ENCODE data around the gene AJM1. TPM values are rescaled to one million over a fixed set of nuclear protein-coding genes. Genes with fewer than 3 reads are reported as not detected.

The AJM1 gene
- total and polyA plus RNA-seq, 2 donors (not counting 1 experiment from before 2014, with no cell fraction given) = 1.7 to 2.9 TPM

- no peak overlapping the region for H3K4me2 ChIP-seq (replicated peaks; ENCODE audit: low read depth, low read length, poor library complexity, severe bottlenecking)
- no peak overlapping the region for H3K27ac Mint-ChIP-seq
- H3K36me3 ChIP-seq (replicated peaks in 1 of 2; ENCODE audit: control extremely low read depth in 1 of 2, control insufficient read depth in 1 of 2, extremely low read depth in 1 of 2, insufficient read depth in 2 of 2, low read length in 1 of 2) = peaks cover 0 to 4% of the 10 kb centered on the region in 2 experiments
- peaks cover 8% of the 10 kb centered on the region for H4K20me1 ChIP-seq (ENCODE audit: control insufficient read depth, insufficient read depth, low read length, poor library complexity, severe bottlenecking)
- H3K4me3 Mint-ChIP-seq = no peak overlapping the region
- no peak overlapping the region for H3K27ac ChIP-seq (ENCODE audit: low read length in 2 of 2)
- no peak overlapping the region for H3K9ac ChIP-seq (ENCODE audit: low read length)
- ATAC-seq (ENCODE audit: low read depth) = no peak
- DNase-seq = peak; percentile 14
- no peaks in the 10 kb centered on the region for H3K9me3 Mint-ChIP-seq (ENCODE audit: insufficient read depth)
- intact Hi-C loops (cut with micrococcal nuclease) = no loop called here
- no peaks in the 10 kb centered on the region for H3K9me3 ChIP-seq (ENCODE audit: control extremely low read depth in 1 of 3, control insufficient read depth in 2 of 3, insufficient read depth in 1 of 3, low read length in 2 of 3)
- CTCF ChIA-PET = interaction anchor here (1.2 to 1.3 kb wide), 2 partner anchors 13 to 180 kb away, joined by 3 to 7 read pairs; partner anchors contain the start of gene AJM1
- H3K4me3 ChIP-seq (ENCODE audit: control extremely low read depth in 1 of 5, extremely low read depth in 1 of 5, insufficient read depth in 1 of 5, low read depth in 2 of 5, low read length in 4 of 5) = no peak overlapping the region
- H3K4me1 ChIP-seq (ENCODE audit: control insufficient read depth in 2 of 2, insufficient read depth in 2 of 2, low read length in 2 of 2) = peaks cover 0 to 5% of the 10 kb centered on the region in 2 donors
- POLR2A ChIA-PET = no interaction called here
- no peaks in the 10 kb centered on the region for H3K27me3 ChIP-seq (replicated peaks in 1 of 4; ENCODE audit: control extremely low read depth in 1 of 4, control insufficient read depth in 3 of 4, insufficient read depth in 4 of 4, low read length in 3 of 4)
- 89% methylated on average over 26 of the region's 26 CpGs for WGBS (ENCODE audit: insufficient coverage)
- no peak overlapping the region for H2AFZ ChIP-seq (ENCODE audit: insufficient read depth, low read depth, low read length, poor library complexity, severe bottlenecking)
- H3K27me3 Mint-ChIP-seq = no peaks in the 10 kb centered on the region
- TF ChIP-seq CTCF (IDR thresholded peaks at IDR 0.05) (no peak), EZH2 (IDR thresholded peaks at IDR 0.05; ENCODE audit: borderline replicate concordance, insufficient read depth, low read depth, low read length, poor library complexity, severe bottlenecking) (no peak)
- peaks cover 3% of the 10 kb centered on the region for H3K4me1 Mint-ChIP-seq
- H3K79me2 ChIP-seq (ENCODE audit: control insufficient read depth, insufficient read depth, low read length) = no peaks in the 10 kb centered on the region
These were observed 13.3 kb downstream of the AJM1 start for GRCh38 chr9:136855461-136856078.

GRCh38 chr9:136856079-136856476 is 13.8 kb downstream of the AJM1 start:
- no peaks in the 10 kb centered on the region for H3K9me3 Mint-ChIP-seq (ENCODE audit: insufficient read depth)
- Histone ChIP-seq H3K27ac (ENCODE audit: low read length in 2 of 2) (no peak overlapping the region), H3K36me3 (replicated peaks in 1 of 2; ENCODE audit: control extremely low read depth in 1 of 2, control insufficient read depth in 1 of 2, extremely low read depth in 1 of 2, insufficient read depth in 2 of 2, low read length in 1 of 2) (peaks cover 0 to 9% of the 10 kb centered on the region in 2 experiments), H3K4me2 (replicated peaks; ENCODE audit: low read depth, low read length, poor library complexity, severe bottlenecking) (no peak overlapping the region), H3K27me3 (replicated peaks in 1 of 4; ENCODE audit: control extremely low read depth in 1 of 4, control insufficient read depth in 3 of 4, insufficient read depth in 4 of 4, low read length in 3 of 4) (no peaks in the 10 kb centered on the region), H2AFZ (ENCODE audit: insufficient read depth, low read depth, low read length, poor library complexity, severe bottlenecking) (no peak overlapping the region), H3K9ac (ENCODE audit: low read length) (no peak overlapping the region), H4K20me1 (ENCODE audit: control insufficient read depth, insufficient read depth, low read length, poor library complexity, severe bottlenecking) (peaks cover 5% of the 10 kb centered on the region), H3K4me1 (ENCODE audit: control insufficient read depth in 2 of 2, insufficient read depth in 2 of 2, low read length in 2 of 2) (peaks cover 0 to 5% of the 10 kb centered on the region in 2 donors), H3K79me2 (ENCODE audit: control insufficient read depth, insufficient read depth, low read length) (no peaks in the 10 kb centered on the region), H3K9me3 (ENCODE audit: control extremely low read depth in 1 of 3, control insufficient read depth in 2 of 3, insufficient read depth in 1 of 3, low read length in 2 of 3) (no peaks in the 10 kb centered on the region), H3K4me3 (ENCODE audit: control extremely low read depth in 1 of 5, extremely low read depth in 1 of 5, insufficient read depth in 1 of 5, low read depth in 2 of 5, low read length in 4 of 5) (no peak overlapping the region)
- 87% methylated on average over 9 of the region's 15 CpGs for WGBS (ENCODE audit: insufficient coverage)
- DNase-seq = peak; percentile 8
- no peaks in the 10 kb centered on the region for H3K27me3 Mint-ChIP-seq
- intact Hi-C loops (cut with micrococcal nuclease) = no loop called here
- CTCF ChIA-PET = interaction anchor here (1.2 to 1.3 kb wide), 2 partner anchors 14 to 179 kb away, joined by 3 to 7 read pairs; partner anchors contain the start of gene AJM1
- ATAC-seq (ENCODE audit: low read depth) = no peak
- POLR2A ChIA-PET = no interaction called here
- H3K27ac Mint-ChIP-seq = no peak overlapping the region
- H3K4me3 Mint-ChIP-seq = no peak overlapping the region
- peaks cover 3% of the 10 kb centered on the region for H3K4me1 Mint-ChIP-seq
- no peak for TF ChIP-seq EZH2 (IDR thresholded peaks at IDR 0.05; ENCODE audit: borderline replicate concordance, insufficient read depth, low read depth, low read length, poor library complexity, severe bottlenecking)
- TF ChIP-seq CTCF (IDR thresholded peaks at IDR 0.05) = no peak
